H9 (cell line): Measurements from ENCODE around the gene ZNF385D. TPM values are rescaled to one million over a fixed set of nuclear protein-coding genes. Genes with fewer than 3 reads are reported as not detected.
"Not testable (repeated sequence)": the region's sequence is repeated elsewhere in the genome, so short reads cannot be mapped to it uniquely, and the experiment has no call there.

ENCODE experiments used
- DNase-seq: peaks from one replicate; pipeline ENCODE4 v3.0.0-alpha.2; 2017
- H2AFZ ChIP-seq: one replicate; pipeline ENCODE4 v1.6.1; 2013; ENCODE audit warnings: mild to moderate bottlenecking, low read length, control low read depth, moderate library complexity
- H2AK5ac ChIP-seq: 2 replicates; pipeline ENCODE4 v1.6.1; 2013; ENCODE audit warnings: low read length, control low read depth, mixed read lengths; ENCODE audit not compliant: insufficient read length
- H2BK120ac ChIP-seq: one replicate; pipeline ENCODE4 v1.6.1; 2013; ENCODE audit warnings: low read depth, mild to moderate bottlenecking, low read length, control low read depth, inconsistent platforms; ENCODE audit not compliant: poor library complexity, severe bottlenecking
- H2BK12ac ChIP-seq: 2 replicates; pipeline ENCODE4 v1.6.1; 2013; ENCODE audit warnings: low read length, control low read depth, mixed read lengths, low read depth; ENCODE audit not compliant: insufficient read length
- H2BK15ac ChIP-seq: 2 replicates; pipeline ENCODE4 v1.6.1; 2013; ENCODE audit warnings: low read depth, low read length, control low read depth
- H2BK20ac ChIP-seq: one replicate; pipeline ENCODE4 v1.6.1; 2013; ENCODE audit warnings: low read depth, mild to moderate bottlenecking, low read length, control low read depth, inconsistent platforms; ENCODE audit not compliant: poor library complexity, severe bottlenecking
- H2BK5ac ChIP-seq: 2 replicates; pipeline ENCODE4 v1.6.1; 2013; ENCODE audit warnings: low read length, control low read depth, mixed read lengths; ENCODE audit not compliant: insufficient read length
- H3K14ac ChIP-seq: 2 replicates; pipeline ENCODE4 v1.6.1; 2013; ENCODE audit warnings: low read length, control low read depth; ENCODE audit not compliant: insufficient read depth
- H3K18ac ChIP-seq: 2 replicates; pipeline ENCODE4 v1.6.1; 2013; ENCODE audit warnings: low read depth, mild to moderate bottlenecking, mixed read lengths, low read length, control low read depth; ENCODE audit not compliant: insufficient read length
- H3K23ac ChIP-seq: 2 replicates; pipeline ENCODE4 v1.6.1; 2013; ENCODE audit warnings: low read length, control low read depth, mixed read lengths, low read depth; ENCODE audit not compliant: insufficient read length
- H3K23me2 ChIP-seq: 2 replicates; pipeline ENCODE4 v1.6.1; 2013; ENCODE audit warnings: low read depth, mild to moderate bottlenecking, mixed read lengths, low read length, control low read depth; ENCODE audit not compliant: insufficient read length, poor library complexity, severe bottlenecking
- H3K27ac ChIP-seq: 2 replicates; pipeline ENCODE4 v1.5.1; 2013; ENCODE audit warnings: low read length, control low read depth, mixed read lengths, low read depth; ENCODE audit not compliant: insufficient read length
- H3K27me3 ChIP-seq: 2 replicates; pipeline ENCODE4 v1.6.1; 2013; ENCODE audit warnings: low read length, control low read depth, inconsistent platforms; ENCODE audit not compliant: insufficient read depth
- H3K4ac ChIP-seq: 2 replicates; pipeline ENCODE4 v1.6.1; 2013; ENCODE audit warnings: low read depth, mild to moderate bottlenecking, control low read depth, inconsistent platforms, low read length, moderate library complexity
- H3K4me1 ChIP-seq: 2 replicates; pipeline ENCODE4 v1.6.1; 2013; ENCODE audit warnings: low read length, control low read depth, inconsistent platforms; ENCODE audit not compliant: insufficient read depth
- H3K4me2 ChIP-seq: 2 replicates; pipeline ENCODE4 v1.6.1; 2013; ENCODE audit warnings: low read length, control low read depth, mixed read lengths; ENCODE audit not compliant: insufficient read length, insufficient read depth
- H3K56ac ChIP-seq: 2 replicates; pipeline ENCODE4 v1.6.1; 2013; ENCODE audit warnings: low read depth, mild to moderate bottlenecking, mixed read lengths, low read length, control low read depth; ENCODE audit not compliant: insufficient read length
- H3K79me1 ChIP-seq: 2 replicates; pipeline ENCODE4 v1.6.1; 2013; ENCODE audit warnings: low read depth, mild to moderate bottlenecking, moderate library complexity, low read length, control low read depth, inconsistent platforms; ENCODE audit not compliant: insufficient read depth, poor library complexity, severe bottlenecking
- H3K79me2 ChIP-seq: 2 replicates; pipeline ENCODE4 v1.6.1; 2013; ENCODE audit warnings: low read length, control low read depth, inconsistent platforms; ENCODE audit not compliant: insufficient read depth
- H3K9ac ChIP-seq: 2 replicates; pipeline ENCODE4 v1.6.1; 2013; ENCODE audit warnings: low read length, control low read depth, mixed read lengths; ENCODE audit not compliant: insufficient read length; ENCODE audit errors: extremely low read depth
- H3K9me3 ChIP-seq: one replicate; pipeline ENCODE4 v1.6.1; 2013; ENCODE audit warnings: low read depth, low read length, inconsistent platforms; ENCODE audit not compliant: control insufficient read depth
- H3T11ph ChIP-seq: one replicate; pipeline ENCODE4 v1.6.1; 2013; ENCODE audit warnings: mild to moderate bottlenecking, low read length, control low read depth, inconsistent platforms
- H4K20me1 ChIP-seq: one replicate; pipeline ENCODE4 v1.6.1; 2013; ENCODE audit not compliant: control insufficient read depth, insufficient read length, insufficient read depth
- H4K5ac ChIP-seq: 2 replicates; pipeline ENCODE4 v1.6.1; 2013; ENCODE audit warnings: low read depth, mild to moderate bottlenecking, mixed read lengths, low read length, control low read depth; ENCODE audit not compliant: insufficient read length
- H4K8ac ChIP-seq: replicated peaks from 2 replicates; pipeline ENCODE4 v1.6.1; 2013; ENCODE audit warnings: low read length, control low read depth, mixed read lengths, low read depth; ENCODE audit not compliant: insufficient read length
- H4K91ac ChIP-seq: 2 replicates; pipeline ENCODE4 v1.6.1; 2013; ENCODE audit warnings: low read depth, mild to moderate bottlenecking, moderate library complexity, mixed read lengths, low read length, control low read depth; ENCODE audit not compliant: insufficient read length
- H3K27ac Mint-ChIP-seq, 3 experiments: 2 replicates in 2 of 3; 3 replicates in 1 of 3; pipeline ENCODE4 v1.8.0; 2020 to 2021; ENCODE audit warnings: mixed read lengths in 3 of 3, mild to moderate bottlenecking in 1 of 3, moderate library complexity in 1 of 3
- H3K27me3 Mint-ChIP-seq: 2 replicates; pipeline ENCODE4 v1.8.0; 2021; ENCODE audit warnings: low read depth, mild to moderate bottlenecking, moderate library complexity, mixed read lengths
- H3K36me3 Mint-ChIP-seq, 3 experiments: 2 replicates in 2 of 3; 3 replicates in 1 of 3; pipeline ENCODE4 v1.8.0; 2020 to 2021; ENCODE audit warnings: low read depth in 3 of 3, mixed read lengths in 3 of 3; ENCODE audit not compliant: insufficient read depth in 1 of 3
- H3K4me1 Mint-ChIP-seq, 2 experiments: 2 replicates each; pipeline ENCODE4 v1.8.0; 2020; ENCODE audit warnings: mixed read lengths in 2 of 2
- H3K4me3 Mint-ChIP-seq, 2 experiments: 2 replicates in 1 of 2; 3 replicates in 1 of 2; pipeline ENCODE4 v1.8.0; 2020 to 2021; ENCODE audit warnings: mild to moderate bottlenecking in 2 of 2, mixed read lengths in 2 of 2, moderate library complexity in 1 of 2
- H3K9me3 Mint-ChIP-seq, 2 experiments: 2 replicates in 1 of 2; 3 replicates in 1 of 2; pipeline ENCODE4 v1.8.0; 2020; ENCODE audit warnings: mild to moderate bottlenecking in 2 of 2, mixed read lengths in 2 of 2, moderate library complexity in 1 of 2
- WGBS: extraction: QIAGEN DNeasy Blood & Tissue Kit; methylation state at CpG from one replicate; pipeline ENCODE4 v1.1.7; 2013; ENCODE audit warnings: missing lambda C conversion rate, low lambda C conversion rate, mixed read lengths; ENCODE audit not compliant: insufficient read length; ENCODE audit errors: extremely low coverage; 5-methylcytosine and 5-hydroxymethylcytosine counted together
- total RNA-seq: library from RNA; stranded (reverse); gene quantifications from 2 replicates; pipeline ENCODE4 v1.2.1, GENCODE V29; 2021
- TF ChIP-seq, protein P1 (sequence below): fragments of 200-600 bp; sonication (generic); conservative IDR thresholded peaks from 3 replicates; pipeline ENCODE4 v1.8.0; 2021; ENCODE audit warnings: antibody characterized with exemption, mild to moderate bottlenecking

Gene ZNF385D
- total RNA-seq, 1 experiment from 2014 or later, result 1.5 TPM

DNA sequence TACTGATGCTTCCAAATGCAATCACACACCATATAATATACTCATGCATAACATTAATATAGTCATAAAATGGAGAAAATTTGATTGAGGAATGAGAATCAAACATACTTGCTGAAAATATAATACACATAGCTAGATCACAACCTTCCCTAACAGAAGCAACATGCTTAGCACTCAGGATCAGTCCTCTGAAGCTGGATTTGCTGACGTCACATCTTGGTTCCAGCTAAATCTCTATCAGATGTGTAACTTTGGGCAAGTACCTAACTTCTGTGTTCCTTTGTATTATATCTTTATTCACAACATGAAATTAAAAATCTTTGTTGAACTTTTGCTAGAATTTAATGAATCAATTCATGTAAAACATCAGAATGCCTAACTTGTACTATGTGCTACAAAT lies 263.5 kb downstream of the ZNF385D start:
- Mint-ChIP-seq H3K9me3 (no peaks in the 10 kb centered on the region), H3K27ac (no peak overlapping the region), H3K4me1 (no peaks in the 10 kb centered on the region), H3K27me3 (no peaks in the 10 kb centered on the region), H3K36me3 (no peaks in the 10 kb centered on the region), H3K4me3 (no peak overlapping the region)
- H2BK20ac ChIP-seq, result no peak overlapping the region
- no peaks in the 10 kb centered on the region for H3K4me1 ChIP-seq
- H4K91ac ChIP-seq, result no peak overlapping the region
- DNase-seq, result no peak
- no peaks in the 10 kb centered on the region for H4K20me1 ChIP-seq
- H2BK5ac ChIP-seq, result no peak overlapping the region
- no peaks in the 10 kb centered on the region for H3K79me2 ChIP-seq
- H3K79me1 ChIP-seq, result no peaks in the 10 kb centered on the region
- no peak overlapping the region for H3K9ac ChIP-seq
- TF ChIP-seq, protein P1, sequence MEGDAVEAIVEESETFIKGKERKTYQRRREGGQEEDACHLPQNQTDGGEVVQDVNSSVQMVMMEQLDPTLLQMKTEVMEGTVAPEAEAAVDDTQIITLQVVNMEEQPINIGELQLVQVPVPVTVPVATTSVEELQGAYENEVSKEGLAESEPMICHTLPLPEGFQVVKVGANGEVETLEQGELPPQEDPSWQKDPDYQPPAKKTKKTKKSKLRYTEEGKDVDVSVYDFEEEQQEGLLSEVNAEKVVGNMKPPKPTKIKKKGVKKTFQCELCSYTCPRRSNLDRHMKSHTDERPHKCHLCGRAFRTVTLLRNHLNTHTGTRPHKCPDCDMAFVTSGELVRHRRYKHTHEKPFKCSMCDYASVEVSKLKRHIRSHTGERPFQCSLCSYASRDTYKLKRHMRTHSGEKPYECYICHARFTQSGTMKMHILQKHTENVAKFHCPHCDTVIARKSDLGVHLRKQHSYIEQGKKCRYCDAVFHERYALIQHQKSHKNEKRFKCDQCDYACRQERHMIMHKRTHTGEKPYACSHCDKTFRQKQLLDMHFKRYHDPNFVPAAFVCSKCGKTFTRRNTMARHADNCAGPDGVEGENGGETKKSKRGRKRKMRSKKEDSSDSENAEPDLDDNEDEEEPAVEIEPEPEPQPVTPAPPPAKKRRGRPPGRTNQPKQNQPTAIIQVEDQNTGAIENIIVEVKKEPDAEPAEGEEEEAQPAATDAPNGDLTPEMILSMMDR, result no peak
- no peak overlapping the region for H2AK5ac ChIP-seq
- H2BK15ac ChIP-seq, result no peak overlapping the region
- no peaks in the 10 kb centered on the region for H3K27me3 ChIP-seq
- no peak overlapping the region for H4K5ac ChIP-seq
- H3K14ac ChIP-seq, result no peak overlapping the region
- no peak overlapping the region for H4K8ac ChIP-seq
- H3K23me2 ChIP-seq, result no peaks in the 10 kb centered on the region
- no peak overlapping the region for H3K23ac ChIP-seq
- H3T11ph ChIP-seq, result no peak overlapping the region
- no peak overlapping the region for H2BK120ac ChIP-seq
- no peak overlapping the region for H3K56ac ChIP-seq
- no peak overlapping the region for H3K18ac ChIP-seq
- H3K9me3 ChIP-seq, result no peaks in the 10 kb centered on the region
- H2AFZ ChIP-seq, result no peak overlapping the region
- no peak overlapping the region for H2BK12ac ChIP-seq
- whole genome bisulfite sequencing, result no CpG with 5 or more reads among the region's 1 CpG
- H3K4me2 ChIP-seq, result no peak overlapping the region
- no peak overlapping the region for H3K27ac ChIP-seq
- H3K4ac ChIP-seq, result no peak overlapping the region

DNA sequence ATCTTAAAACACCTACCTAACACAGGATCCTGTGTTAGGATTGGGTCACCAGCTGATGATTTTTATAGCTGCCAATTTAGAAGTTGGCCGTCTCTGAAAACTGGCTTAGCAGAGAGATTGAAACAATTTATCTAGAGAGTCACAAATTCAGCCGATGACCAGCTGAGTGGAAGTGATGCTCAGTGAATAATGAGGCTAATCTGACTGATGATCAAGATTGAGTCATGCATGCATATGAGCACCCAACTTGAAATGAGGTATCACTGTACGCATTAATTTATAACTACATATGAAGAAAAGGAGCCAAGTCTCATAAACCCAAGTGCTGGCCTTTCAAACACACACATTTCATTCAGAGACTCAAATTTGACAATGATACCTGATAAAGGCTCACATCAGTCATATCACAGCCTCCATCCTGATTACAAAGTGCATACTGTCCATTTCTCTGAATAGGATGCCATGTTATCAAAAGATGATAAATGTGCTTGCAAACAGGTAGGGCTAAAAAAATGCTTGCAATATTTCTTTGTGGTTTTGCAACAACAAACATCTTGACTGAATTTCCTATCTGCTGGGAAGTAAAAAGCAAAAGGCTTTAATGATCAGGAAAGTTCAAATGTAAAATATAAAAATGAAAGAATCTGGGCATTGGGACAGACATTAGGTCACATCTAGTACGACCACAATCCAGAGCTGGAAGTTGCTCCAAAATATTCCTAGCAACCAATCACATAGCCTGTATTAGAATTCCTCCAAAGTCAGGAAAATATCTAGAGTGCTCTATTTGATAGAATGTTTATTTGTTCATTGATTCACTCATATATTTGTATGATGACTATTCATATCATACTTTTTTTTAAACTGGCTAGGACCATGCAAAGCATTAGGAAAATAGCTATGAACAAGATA lies 264.7 kb downstream of the ZNF385D start:
- H4K5ac ChIP-seq, result not testable (repeated sequence)

More for the DNA sequence above, 264.7 kb downstream of the ZNF385D start:
- not testable (repeated sequence) for H2BK5ac ChIP-seq, H3K9me3 ChIP-seq, H3K27me3 Mint-ChIP-seq, H3K79me2 ChIP-seq, H3K23ac ChIP-seq, H3K14ac ChIP-seq, H3K4me1 Mint-ChIP-seq, H3K9me3 Mint-ChIP-seq, H3K27ac ChIP-seq, H3K18ac ChIP-seq, H3K4me2 ChIP-seq, H3K4me1 ChIP-seq, H4K91ac ChIP-seq, H4K20me1 ChIP-seq, H3K36me3 Mint-ChIP-seq, H3T11ph ChIP-seq, H4K8ac ChIP-seq, H3K27ac Mint-ChIP-seq, H3K9ac ChIP-seq, H2BK15ac ChIP-seq, H3K4ac ChIP-seq, H2AFZ ChIP-seq, H3K4me3 Mint-ChIP-seq, H2BK12ac ChIP-seq, H3K27me3 ChIP-seq, H2BK120ac ChIP-seq, H3K56ac ChIP-seq, H2AK5ac ChIP-seq, DNase-seq, H3K79me1 ChIP-seq, H3K23me2 ChIP-seq, H2BK20ac ChIP-seq
- WGBS, result no CpG with 5 or more reads among the region's 4 CpGs
